Omental fat pad (tissue), 4 donors: ENCODE measurements around the gene IL6ST. TPM values are rescaled to one million over a fixed set of nuclear protein-coding genes. Genes with fewer than 3 reads are reported as not detected.
"Not testable (repeated sequence)": the region's sequence is repeated elsewhere in the genome, so short reads cannot be mapped to it uniquely, and the experiment has no call there.

Source experiments
- ATAC-seq: fragments of 150-250 bp; one replicate; pipeline ENCODE4 v1.9.1; 2016; ENCODE audit warnings: mild to moderate bottlenecking, moderate library complexity; ENCODE audit not compliant: low FRiP score
- DNase-seq: peaks from one replicate; pipeline ENCODE4 v3.0.0-alpha.2; 2019; ENCODE audit warnings: low spot score
- CTCF ChIP-seq, 3 donors: fragments of 450-650 bp; IDR thresholded peaks; one replicate each; pipeline ENCODE4 v1.5.1; 2016 to 2017; ENCODE audit warnings: antibody characterized with exemption in 3 of 3, mild to moderate bottlenecking in 3 of 3, moderate library complexity in 2 of 3
- total RNA-seq, 4 donors: library from RNA; depleted of rRNA; stranded (reverse); fragments of >200 nt; gene quantifications; one replicate each; pipeline ENCODE4 v1.1.0, GENCODE V29; 2016

Gene IL6ST
- total RNA-seq, 4 donors from 2014 or later, result 555 to 806 (median 682) TPM

GRCh38 chr5:55993013-55993412, 1.8 kb downstream of the IL6ST start:
- ATAC-seq (no peak), DNase-seq (no peak)
- TF ChIP-seq CTCF (IDR thresholded peaks at IDR 0.05), result no peak

GRCh38 chr5:55991768-55992486, 2.8 kb downstream of the IL6ST start:
- no peak for ATAC-seq
- no peak for TF ChIP-seq CTCF (IDR thresholded peaks at IDR 0.05)
- no peak for DNase-seq

- not testable (repeated sequence) for ATAC-seq
These were observed 3.9 kb downstream of the IL6ST start for GRCh38 chr5:55990895-55991294.

DNA sequence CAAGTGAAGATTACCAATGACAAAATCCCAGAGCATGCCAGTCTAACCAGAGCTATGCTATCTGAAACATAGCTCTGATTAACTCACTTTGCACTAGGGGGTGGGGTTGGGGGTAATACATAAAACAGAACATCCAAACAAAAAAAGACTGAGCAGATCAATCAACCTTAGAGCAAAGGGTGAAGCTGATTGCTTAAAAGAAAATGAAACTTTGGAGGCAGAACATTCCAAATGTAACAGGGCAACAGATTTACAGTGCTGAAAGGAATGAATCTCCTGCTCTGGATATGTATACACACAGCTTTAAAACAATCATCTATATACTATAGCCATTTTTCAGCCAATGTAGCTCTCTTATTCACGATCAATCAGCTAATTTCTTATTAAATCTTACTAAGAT, 4.9 kb downstream of the IL6ST start:
- no peak for DNase-seq
- TF ChIP-seq CTCF (IDR thresholded peaks at IDR 0.05), result no peak
- no peak for ATAC-seq

More at GRCh38 chr5:55990895-55991294, 3.9 kb downstream of the IL6ST start:
- not testable (repeated sequence) for DNase-seq

DNA sequence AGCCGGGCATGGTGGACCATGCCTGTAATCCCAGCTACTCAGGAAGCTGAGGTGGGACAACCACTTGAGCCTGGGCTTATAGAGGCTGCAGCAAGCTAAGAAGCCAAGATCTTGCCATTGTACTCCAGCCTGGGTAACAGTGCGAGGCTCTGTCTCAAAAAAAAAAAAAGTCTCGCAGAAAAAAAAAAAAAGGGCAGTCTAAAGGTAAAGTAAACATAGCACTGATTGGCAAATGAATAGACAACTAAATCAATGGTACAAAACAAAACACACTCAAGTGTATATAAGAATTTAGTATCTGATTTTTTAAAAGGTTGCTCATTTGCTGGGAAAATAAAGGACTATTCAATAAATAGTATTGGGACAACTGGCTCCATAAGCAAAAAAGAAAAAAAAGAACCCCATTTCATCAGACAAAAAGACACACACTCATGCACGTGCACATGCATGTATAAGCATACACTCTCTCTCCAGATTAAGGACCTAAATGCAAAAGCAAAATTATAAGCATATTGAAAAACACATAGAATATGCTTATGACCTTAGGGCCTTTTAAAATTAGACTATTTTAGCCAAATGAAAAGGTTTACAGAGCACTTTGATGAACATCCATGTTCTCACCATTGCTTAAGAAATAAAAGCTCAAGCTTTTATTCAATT, 5.7 kb downstream of the IL6ST start:
- TF ChIP-seq CTCF (IDR thresholded peaks at IDR 0.05), result no peak
- no peak for ATAC-seq

GRCh38 chr5:55988428-55988827, 6.3 kb downstream of the IL6ST start:
- ATAC-seq, DNase-seq: not testable (repeated sequence)

More for the DNA sequence above, 5.7 kb downstream of the IL6ST start:
- no peak for DNase-seq

DNA sequence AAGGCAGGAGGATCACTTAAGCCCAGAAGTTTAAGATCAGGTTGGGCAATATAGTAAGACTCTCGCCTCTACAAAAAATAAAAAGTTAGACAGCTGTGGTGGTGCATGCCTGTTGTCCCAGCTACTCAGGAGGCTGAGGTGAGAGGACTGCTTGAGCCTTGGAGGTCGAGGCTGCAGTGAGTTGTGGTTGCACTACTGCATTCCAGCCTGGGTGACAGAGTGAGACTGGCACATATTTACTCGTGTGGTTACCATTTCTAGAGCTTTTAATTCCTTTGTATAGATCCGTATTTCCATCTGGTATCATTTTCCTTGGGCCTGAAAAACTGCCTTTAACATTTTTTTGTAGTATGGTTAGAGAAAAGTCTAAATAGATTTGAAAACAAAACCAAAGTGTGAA, 7.8 kb downstream of the IL6ST start:
- no peak for DNase-seq
- no peak for ATAC-seq
- TF ChIP-seq CTCF (IDR thresholded peaks at IDR 0.05), result no peak

DNA sequence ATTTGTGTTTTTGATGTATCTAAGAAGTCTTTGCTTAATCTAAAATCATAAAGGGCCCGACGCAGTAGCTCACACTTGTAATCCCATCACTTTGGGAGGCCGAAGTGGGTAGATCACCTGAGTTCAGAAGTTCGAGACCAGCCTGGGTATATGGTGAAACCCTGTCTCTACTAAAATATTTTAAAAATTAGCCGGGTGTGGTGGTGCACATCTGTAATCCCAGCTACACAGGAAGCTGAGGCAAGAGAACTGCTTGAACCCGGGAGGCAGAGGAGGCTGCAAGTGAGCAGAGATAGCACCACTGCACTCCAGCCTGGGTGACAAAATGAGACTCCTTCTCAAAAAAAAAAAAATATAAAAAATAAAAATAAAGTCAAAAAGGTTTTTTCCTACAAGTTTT, 9.6 kb downstream of the IL6ST start:
- DNase-seq (no peak), ATAC-seq (no peak)
- no peak for TF ChIP-seq CTCF (IDR thresholded peaks at IDR 0.05)
